ENCODE measurements around the gene GCNT2. TPM values are rescaled to one million over a fixed set of nuclear protein-coding genes. Genes with fewer than 3 reads are reported as not detected.
"Not testable (repeated sequence)": the region's sequence is repeated elsewhere in the genome, so short reads cannot be mapped to it uniquely, and the experiment has no call there.

Gene GCNT2
- total RNA-seq, 1 experiment from 2014 or later = 18.3 TPM

GRCh38 chr6:10485406-10485805, 35.7 kb upstream of the GCNT2 start:
- ChIA-PET CTCF (no interaction called here), POLR2A (ENCODE audit: unreplicated experiment) (interaction anchor here (0.8 kb wide), 1 partner anchor 129 kb away, joined by 7 read pairs; no protein-coding TSS in a partner anchor)
- no peaks in the 10 kb centered on the region for H3K79me2 ChIP-seq (ENCODE audit: low read length)
- H3K4me3 ChIP-seq (ENCODE audit: low read length) = no peak overlapping the region
- H3K9me3 ChIP-seq (ENCODE audit: low read length) = no peaks in the 10 kb centered on the region
- H3F3A ChIP-seq (ENCODE audit: low read length, unreplicated experiment) = no peaks in the 10 kb centered on the region
- H3K27me3 ChIP-seq (ENCODE audit: low read length) = no peaks in the 10 kb centered on the region
- no peaks in the 10 kb centered on the region for H4K20me1 ChIP-seq (ENCODE audit: low read length)
- H3K36me3 ChIP-seq (ENCODE audit: low read depth, low read length) = no peaks in the 10 kb centered on the region
- H3K27ac ChIP-seq (ENCODE audit: low read length) = no peak overlapping the region
- H3K9ac ChIP-seq (ENCODE audit: low read length) = no peak overlapping the region
- ATAC-seq (no peak), DNase-seq (no peak)
- H3K4me2 ChIP-seq (ENCODE audit: low read length) = no peak overlapping the region
- BruUV-seq (replicated peaks) = no TSS peak
- TF ChIP-seq EZH2phosphoT487 (IDR thresholded peaks at IDR 0.05; ENCODE audit: borderline replicate concordance, low read length) (no peak), EZH2 (IDR thresholded peaks at IDR 0.05; ENCODE audit: low read length, unreplicated experiment) (no peak), CTCF (conservative IDR thresholded peaks at IDR 0.05; ENCODE audit: low read depth, low read length) (no peak)
- no peak overlapping the region for H2AFZ ChIP-seq (ENCODE audit: low read length)
- H3K4me1 ChIP-seq (ENCODE audit: insufficient read depth, low read length) = peaks cover 9% of the 10 kb centered on the region
- intact Hi-C loops (cut with micrococcal nuclease) = no loop called here
- H3K9me2 ChIP-seq (replicated peaks; ENCODE audit: low read length) = no peaks in the 10 kb centered on the region

- no peak for DNase-seq
- no peak overlapping the region for H2AFZ ChIP-seq (ENCODE audit: low read length)
- BruUV-seq (replicated peaks) = no TSS peak
- H3K9me3 ChIP-seq (ENCODE audit: low read length) = no peaks in the 10 kb centered on the region
- no peaks in the 10 kb centered on the region for H3K79me2 ChIP-seq (ENCODE audit: low read length)
- H3K4me2 ChIP-seq (ENCODE audit: low read length) = no peak overlapping the region
- H3K9ac ChIP-seq (ENCODE audit: low read length) = no peak overlapping the region
- ATAC-seq = no peak
- H3K4me1 ChIP-seq (ENCODE audit: insufficient read depth, low read length) = peaks cover 4% of the 10 kb centered on the region
- intact Hi-C loops (cut with micrococcal nuclease) = no loop called here
- H3K27ac ChIP-seq (ENCODE audit: low read length) = no peak overlapping the region
- no peaks in the 10 kb centered on the region for H3K36me3 ChIP-seq (ENCODE audit: low read depth, low read length)
- CTCF ChIA-PET = interaction anchor here (0.6 kb wide), 1 partner anchor 8 kb away, joined by 3 read pairs; no protein-coding TSS in a partner anchor
- no peaks in the 10 kb centered on the region for H3K27me3 ChIP-seq (ENCODE audit: low read length)
- no peak overlapping the region for H3K4me3 ChIP-seq (ENCODE audit: low read length)
- no peak for TF ChIP-seq CTCF (conservative IDR thresholded peaks at IDR 0.05; ENCODE audit: low read depth, low read length)
- TF ChIP-seq EZH2phosphoT487 (IDR thresholded peaks at IDR 0.05; ENCODE audit: borderline replicate concordance, low read length) = no peak
- TF ChIP-seq EZH2 (IDR thresholded peaks at IDR 0.05; ENCODE audit: low read length, unreplicated experiment) = no peak
- H3K9me2 ChIP-seq (replicated peaks; ENCODE audit: low read length) = no peaks in the 10 kb centered on the region
- H3F3A ChIP-seq (ENCODE audit: low read length, unreplicated experiment) = no peaks in the 10 kb centered on the region
- POLR2A ChIA-PET (ENCODE audit: unreplicated experiment) = interaction anchor here (0.8 kb wide), 1 partner anchor 128 kb away, joined by 7 read pairs; no protein-coding TSS in a partner anchor
- no peaks in the 10 kb centered on the region for H4K20me1 ChIP-seq (ENCODE audit: low read length)
Measured at GRCh38 chr6:10486215-10486614, 34.9 kb upstream of the GCNT2 start.

- H3F3A ChIP-seq (ENCODE audit: low read length, unreplicated experiment); H2AFZ ChIP-seq (ENCODE audit: low read length); H3K9me2 ChIP-seq (replicated peaks; ENCODE audit: low read length); intact Hi-C loops (cut with micrococcal nuclease); H3K27me3 ChIP-seq (ENCODE audit: low read length); DNase-seq; CTCF ChIA-PET; H3K9me3 ChIP-seq (ENCODE audit: low read length); H3K4me1 ChIP-seq (ENCODE audit: insufficient read depth, low read length); H3K9ac ChIP-seq (ENCODE audit: low read length); H3K79me2 ChIP-seq (ENCODE audit: low read length); H3K36me3 ChIP-seq (ENCODE audit: low read depth, low read length); H3K4me2 ChIP-seq (ENCODE audit: low read length); H3K4me3 ChIP-seq (ENCODE audit: low read length); H3K27ac ChIP-seq (ENCODE audit: low read length); ATAC-seq; H4K20me1 ChIP-seq (ENCODE audit: low read length); BruUV-seq (replicated peaks): not testable (repeated sequence)
- POLR2A ChIA-PET (ENCODE audit: unreplicated experiment) = interaction anchor here (0.6 kb wide), 1 partner anchor 315 kb away, joined by 4 read pairs; no protein-coding TSS in a partner anchor
Measured at GRCh38 chr6:10486944-10487588, 34.1 kb upstream of the GCNT2 start.
